Stimulated activated CD4-positive, alpha-beta T cell treated with anti-CD3 and anti-CD28 coated beads, Interleukin-1b, Interleukin-23, amount 100 ng/mL, for 1 hour (primary cell): ENCODE results near the gene STON2.
"Not testable (repeated sequence)": the region's sequence is repeated elsewhere in the genome, so short reads cannot be mapped to it uniquely, and the experiment has no call there.

Source experiments
- DNase-seq, 2 donors: peaks; one replicate each; pipeline ENCODE4 v3.0.0-alpha.2; 2020; ENCODE audit warnings: low read depth in 2 of 2

The STON2 gene

DNA sequence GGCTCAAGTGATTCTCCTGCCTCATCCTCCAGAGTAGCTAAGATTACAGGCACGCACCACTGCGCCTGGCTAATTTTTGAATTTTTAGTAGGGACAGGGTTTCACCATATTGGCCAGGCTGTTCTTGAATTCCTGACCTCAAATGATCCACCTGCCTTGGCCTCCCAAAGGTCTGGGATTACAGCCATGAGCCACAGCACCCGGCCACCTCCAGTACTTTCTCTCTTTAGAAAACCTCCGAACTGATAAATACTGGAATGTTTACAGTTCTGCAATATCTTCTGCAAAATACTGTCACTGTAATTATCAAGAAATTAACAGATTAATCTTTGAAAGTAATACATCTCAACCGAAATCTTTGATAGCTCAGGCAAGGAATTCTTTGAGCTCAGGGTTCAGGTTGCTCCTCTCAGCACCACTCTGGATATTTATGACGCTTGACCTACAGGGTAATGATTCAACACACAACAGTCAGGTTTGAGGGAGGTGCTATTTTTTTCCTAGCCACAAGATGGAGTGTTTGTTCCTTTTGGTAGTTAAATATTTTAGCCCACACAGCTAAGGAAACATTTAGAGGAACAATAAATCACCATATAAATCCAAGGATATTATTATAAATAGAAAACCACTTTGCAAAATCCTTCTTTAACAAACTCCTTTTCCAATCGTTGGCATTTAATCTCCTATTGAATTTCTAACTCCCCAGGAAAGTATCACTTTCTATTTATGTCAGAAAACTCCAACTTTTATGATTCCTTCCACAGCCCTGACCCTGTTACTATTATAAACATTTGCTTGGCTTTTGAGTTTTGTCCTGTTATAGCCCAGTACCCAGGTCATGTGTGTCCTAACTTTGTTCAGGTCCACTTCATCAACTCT is 130.8 kb downstream of the STON2 start:
- no peak for DNase-seq

DNA sequence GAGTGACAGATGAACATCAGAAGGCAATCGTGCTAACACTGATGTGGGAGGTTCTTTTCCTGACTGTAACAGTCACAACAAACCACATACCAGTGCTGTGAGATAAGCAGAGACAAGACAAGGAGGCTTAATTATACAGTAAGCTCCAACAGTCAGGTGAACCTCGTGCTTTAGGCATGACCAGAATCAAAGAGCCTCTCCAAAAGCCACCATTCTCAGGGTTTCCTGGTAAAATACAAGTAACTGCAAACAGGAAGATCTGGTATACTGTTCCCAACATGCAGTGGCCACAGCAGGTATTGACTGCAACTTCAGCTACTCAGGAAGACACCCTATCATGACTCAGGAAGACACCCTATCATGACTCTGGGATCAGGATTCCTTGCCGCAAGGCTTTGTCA is 132.1 kb downstream of the STON2 start:
- DNase-seq: no peak

DNA sequence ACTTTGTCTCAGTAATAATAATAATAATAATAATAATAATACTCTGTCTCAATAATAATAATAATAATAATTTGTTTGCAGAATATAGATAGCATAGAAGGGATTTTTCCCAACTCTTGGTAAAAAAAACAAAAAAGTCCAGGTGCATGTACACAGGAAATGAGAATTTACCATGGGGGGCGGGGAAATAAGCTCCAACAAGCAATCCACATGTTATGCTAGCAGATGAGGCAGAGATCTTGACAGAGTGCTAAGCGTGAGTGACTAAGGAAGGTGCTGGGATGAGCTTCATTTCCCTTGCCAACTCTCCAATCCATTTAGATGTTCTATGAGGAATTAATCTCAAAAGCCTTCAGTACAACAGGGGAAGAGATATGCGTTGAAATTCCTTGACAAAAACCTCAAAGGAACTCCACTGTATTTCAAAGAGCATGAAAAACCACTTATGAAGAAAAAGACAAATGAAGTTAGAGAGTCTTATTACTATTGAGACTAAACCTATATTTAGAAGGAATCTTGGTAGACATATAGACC is 134.4 kb downstream of the STON2 start:
- DNase-seq: no peak

DNA sequence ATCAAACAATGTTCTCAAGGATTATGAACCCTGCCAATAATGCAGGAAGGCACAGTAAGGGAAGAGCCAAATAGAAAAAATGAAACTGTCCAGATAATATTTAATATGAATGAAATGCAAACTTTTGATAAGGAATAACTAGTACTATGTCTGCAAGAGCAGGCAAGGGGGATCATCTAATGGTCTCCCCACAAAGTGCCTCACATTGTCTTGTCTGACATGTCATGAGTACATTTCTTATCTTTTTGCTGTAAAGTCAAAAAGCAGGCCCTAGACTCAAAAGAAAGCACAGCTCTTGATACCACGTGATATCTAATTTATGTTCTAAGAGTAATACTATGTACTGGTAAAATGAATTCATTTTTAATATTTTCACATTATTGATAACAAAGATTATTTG is 135.5 kb downstream of the STON2 start:
- no peak for DNase-seq

DNA sequence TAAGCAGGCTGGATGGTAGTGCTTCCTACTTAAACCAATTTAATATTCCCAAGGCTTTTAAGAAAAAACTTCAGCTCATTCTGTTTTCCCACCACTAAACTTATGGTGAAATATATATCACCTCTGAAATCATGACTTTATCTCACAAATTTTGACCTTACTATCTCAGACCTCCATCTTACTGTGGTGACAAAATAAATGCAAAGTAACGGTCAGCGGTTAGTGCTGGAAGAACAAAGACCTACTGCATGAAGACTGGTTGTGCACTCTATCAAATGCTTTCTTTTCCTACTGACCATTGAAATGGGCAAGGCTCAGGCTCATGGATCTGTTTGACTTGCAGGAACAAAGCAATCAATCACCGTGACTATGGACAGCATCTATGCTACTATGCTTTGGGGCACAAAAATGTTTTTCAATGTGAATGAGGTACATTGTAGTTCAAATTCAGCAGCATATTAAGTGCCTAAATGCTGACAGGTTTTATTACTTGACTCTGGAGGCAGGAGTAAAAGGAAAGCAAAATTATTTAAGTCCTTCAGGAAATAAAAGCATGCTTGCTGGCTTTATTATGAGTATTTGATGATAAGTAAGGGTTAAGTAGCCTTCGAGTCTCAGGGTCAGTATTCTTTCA is 136.2 kb downstream of the STON2 start:
- DNase-seq: no peak

DNA sequence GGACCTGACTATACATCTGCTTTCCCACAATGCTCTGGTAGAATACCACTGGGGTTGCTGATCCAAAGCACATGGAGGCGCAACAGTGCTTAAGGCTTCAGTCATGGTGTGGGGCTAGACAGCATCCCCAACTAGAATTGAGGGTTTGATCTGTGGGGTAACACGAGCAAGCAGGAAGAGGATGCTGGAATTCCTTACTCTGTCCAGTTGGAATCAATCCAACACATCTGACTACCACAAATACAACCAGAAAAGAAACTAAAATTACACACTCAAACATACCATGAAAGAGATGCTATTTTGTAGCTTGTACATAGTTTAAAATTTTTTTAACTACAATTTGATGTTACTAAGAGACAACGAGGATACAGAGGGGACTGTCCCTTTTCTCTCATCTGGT is 138.9 kb downstream of the STON2 start:
- no peak for DNase-seq

DNA sequence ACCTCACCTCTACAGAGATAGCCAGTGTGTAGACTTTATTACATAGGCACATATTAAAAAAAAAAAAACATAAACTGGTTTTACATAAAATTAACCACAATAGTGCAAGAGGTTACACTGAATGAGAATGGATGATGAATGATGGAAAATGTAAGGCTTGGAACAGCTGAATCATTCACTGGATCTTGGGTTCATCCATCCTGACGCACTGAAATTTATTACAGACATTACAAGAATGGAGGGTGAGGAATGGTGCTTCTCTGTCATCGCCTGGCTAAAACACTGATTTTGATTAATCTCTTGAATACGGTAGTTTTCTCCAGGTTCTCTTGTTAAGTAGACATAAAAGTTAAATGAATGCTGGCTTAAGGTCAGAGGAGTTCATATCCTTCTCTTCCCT is 139.4 kb downstream of the STON2 start:
- no peak for DNase-seq

DNA sequence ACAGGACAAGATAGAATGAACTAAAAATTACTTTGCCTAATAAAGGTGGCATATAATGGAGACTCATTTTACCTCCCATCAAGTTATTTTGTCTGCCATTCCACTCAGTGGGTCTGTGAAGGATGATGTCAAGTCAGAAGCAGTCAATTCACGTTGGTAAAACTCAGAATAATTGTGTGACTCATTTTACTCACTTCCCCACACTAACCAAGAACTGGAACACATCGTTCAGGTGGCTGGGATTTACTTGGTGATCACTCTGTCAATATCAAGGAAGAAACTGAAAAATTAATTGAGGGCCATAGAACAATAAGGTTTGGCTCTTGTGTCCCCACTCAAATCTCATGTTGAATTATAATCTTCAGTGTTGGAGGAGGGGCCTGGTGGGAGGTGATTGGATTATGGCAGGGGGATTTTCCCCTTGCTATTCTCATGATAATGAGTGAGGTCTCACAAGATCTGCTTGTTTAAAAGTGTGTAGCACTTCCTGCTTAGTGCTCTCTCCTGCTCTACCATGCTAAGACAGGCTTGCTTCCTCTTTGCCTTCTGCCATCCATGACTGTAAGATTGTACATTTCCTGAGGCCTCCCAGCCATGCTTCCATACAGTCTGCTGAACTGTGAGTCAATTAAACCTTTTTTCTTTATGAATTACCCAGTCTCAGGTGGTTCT is 143.7 kb downstream of the STON2 start:
- no peak for DNase-seq

DNA sequence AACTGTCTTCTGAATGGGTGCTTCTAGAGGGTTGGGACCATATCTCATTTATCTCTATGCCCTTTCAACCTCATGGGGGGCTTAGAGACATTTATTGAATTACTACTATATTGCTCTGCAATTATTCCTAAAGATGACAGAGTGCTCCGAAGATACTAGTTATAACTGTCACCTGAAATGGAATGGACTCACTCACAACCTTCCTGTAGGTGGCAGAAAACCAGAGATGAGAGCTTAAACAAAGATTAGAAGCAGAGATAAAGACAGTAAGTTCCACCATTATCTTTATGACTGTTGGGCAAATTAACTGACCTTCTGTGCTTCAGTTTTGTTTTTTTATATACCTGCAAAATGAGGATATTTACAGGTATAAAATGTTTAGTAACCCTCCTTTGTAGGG is 147.8 kb downstream of the STON2 start:
- DNase-seq: no peak

DNA sequence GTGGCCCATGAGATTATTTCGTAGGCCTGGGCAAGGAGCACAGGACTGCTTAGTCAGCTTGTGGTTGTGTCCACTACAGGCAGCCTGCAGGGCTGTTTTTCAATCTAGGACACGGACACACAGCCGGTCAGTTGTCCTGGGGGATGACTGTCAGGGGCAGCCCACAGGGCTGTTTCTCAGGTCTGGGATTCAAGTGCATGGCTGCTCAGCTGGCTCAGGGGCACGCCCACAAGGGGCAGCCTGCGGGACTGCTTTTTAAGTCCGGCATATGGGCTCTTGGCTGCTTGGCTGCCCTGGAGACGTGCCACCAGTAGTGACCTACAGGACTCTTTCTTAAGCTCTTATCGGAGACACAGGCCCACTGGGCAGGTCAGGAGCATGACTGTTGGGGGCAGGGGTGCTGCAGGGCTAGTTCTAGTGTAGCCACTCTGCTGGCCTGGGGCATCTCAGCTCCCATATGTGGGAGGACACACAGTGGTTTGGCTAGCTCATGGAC is 152.8 kb downstream of the STON2 start:
- no peak for DNase-seq

DNA sequence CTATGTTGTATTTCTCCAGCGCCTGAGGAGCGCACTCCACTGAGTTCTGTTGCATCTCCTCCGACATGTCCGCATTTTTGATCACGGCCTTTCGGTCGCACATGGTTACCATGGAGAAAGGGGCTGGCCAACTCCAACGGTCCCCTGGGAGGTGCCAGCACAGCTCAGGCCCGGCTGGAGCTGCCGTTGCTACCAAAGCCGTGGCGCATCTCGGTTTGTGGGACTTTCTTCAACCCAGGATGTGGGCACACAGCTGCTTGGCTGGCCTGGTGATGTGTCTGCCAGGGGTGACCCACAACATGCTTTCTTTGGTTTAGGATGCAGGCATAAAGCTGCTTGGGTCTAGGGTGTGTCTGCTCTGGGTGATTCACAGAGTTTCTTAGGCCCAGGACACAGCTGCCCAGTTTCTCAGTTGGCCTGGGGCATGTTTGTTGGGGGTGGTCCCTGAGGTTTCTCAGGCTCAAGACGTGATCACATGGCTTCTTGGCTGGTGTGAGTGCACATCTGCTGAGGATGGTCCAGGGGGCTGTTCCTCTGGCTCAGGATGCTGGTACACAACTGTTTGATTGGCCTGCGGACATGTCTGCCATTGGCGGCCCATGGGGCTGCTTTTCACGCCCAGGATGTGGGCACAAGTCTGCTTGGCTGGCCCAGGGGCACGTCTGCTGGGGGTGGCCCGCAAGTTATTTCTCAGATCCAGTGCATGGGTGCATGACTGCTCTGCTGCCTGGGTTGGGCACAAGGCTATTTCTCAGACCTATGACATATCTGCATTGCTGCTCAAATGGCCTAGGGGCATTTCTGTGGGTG is 153.5 kb downstream of the STON2 start:
- no peak for DNase-seq

DNA sequence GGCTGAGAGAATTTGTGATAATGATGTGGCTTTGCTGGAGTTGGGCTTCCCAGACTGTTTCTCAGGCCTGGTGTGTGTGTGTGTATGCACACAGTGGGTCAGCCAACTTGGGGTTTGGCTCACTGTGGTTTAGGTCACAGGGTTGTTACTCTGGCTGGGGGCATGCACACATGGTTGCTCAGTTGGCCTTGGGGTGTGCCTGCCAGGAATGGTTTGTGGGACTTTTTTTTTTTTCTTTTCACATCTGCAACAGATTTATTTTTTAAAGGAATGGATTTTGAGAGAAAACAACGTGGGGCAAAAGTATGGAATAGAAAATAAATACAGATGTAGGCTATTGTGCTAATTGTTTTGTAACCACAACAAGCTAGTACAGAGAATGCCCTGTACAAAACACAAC is 154.4 kb downstream of the STON2 start:
- DNase-seq: no peak

DNA sequence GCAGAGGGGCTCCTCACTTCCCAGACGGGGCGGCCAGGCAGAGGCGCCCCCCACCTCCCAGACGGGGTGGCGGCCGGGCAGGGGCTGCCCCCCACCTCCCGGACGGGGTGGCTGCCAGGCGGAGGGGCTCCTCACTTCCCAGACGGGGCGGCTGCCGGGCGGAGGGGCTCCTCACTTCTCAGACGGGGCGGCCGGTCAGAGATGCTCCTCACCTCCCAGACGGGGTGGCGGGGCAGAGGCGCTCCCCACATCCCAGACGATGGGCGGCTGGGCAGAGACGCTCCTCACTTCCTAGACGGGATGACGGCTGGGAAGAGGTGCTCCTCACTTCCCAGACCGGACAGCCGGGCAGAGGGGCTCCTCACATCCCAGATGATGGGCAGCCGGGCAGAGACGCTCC is 155.7 kb downstream of the STON2 start:
- DNase-seq: not testable (repeated sequence)

DNA sequence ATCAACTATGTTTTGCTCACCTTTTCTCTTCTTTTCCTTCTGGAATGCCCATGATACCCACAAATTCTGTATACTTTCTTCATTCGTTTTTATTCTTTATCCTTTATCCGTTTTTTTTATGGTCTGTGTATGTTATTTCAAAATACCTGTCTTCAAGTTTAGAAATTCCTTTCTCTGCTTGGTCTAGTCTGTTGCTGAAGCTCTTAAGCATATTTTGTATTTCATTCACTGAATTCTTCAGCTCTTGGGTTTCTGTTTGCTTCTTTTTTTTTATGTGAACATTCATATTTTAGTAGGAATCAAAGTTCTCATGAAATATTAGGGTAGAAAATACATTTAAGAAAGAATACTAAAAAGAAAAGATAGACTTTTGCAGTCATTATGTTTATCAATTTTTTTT is 156.6 kb downstream of the STON2 start:
- DNase-seq: no peak

DNA sequence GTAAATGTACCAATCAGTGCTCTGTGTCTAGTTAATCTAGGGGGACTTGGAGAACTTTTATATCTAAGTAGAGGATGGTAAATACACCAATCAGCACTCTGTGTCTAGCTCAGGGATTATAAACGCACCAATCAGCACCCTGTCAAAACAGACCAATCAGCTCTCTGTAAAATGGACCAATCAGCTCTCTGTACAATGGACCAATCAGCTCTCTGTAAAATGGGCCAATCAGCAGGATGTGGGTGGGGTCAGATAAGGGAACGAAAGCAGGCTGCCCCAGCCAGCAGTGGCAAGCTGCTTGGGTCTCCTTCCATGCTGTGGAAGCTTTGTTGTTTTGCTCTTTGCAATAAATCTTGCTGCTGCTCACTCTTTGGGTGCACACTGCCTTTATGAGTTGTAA is 163.3 kb downstream of the STON2 start:
- not testable (repeated sequence) for DNase-seq

DNA sequence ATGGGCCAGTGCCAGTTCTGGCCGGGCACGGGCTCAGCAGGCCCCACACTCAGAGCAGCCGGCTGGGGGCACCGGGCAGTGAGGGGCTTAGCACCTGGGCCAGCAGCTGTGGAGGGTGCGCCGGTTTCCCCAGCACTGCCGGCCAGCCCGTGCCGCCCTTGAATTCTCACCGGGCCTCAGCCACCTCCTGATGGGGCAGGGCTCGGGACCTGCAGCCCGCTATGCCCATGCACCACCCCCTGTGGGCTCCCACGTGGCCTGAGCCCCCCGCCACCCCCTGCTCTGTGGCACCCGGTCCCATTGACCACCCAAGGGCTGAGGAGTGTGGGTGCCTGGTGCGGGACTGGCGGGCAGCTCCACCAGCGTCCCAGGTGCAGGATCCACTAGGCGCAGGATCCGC is 164.0 kb downstream of the STON2 start:
- DNase-seq: no peak

DNA sequence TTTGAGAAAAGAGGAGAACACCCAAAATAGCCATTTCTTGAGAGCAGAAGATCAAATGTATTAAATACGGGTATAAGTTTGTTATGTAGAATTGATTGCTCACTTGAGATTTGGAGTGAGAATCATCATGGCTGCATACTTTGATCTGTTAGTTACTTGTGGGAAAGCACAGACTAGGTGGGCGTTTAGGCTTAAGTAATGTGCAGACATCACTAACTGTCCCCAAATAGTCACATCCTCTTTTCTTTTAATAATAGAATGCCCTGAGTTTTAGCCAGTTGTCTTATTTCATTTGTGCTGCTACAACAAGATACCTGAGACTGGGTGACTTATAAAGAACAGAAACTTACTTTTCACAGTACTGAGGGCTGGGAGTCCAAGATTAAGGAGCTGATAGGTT is 165.0 kb downstream of the STON2 start:
- DNase-seq: no peak

DNA sequence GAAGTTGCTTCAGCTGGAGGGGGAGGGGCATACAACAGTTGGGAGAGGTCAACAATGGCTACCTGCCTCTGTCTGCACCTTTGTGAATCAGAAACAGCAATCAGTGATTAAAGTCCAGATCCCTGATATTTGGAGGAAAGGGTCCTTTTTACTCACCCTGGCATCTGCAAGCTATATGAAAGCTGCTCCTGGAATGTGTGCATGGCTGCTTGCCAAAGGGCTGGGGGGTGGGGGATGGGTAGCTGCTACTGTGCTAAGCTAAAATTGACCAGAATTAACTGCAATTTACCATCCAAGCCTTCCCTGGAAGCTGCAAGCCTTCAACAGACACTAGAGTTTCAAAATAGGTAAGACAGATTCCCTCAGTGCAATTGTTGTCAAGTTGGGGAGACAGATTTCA is 165.8 kb downstream of the STON2 start:
- DNase-seq: no peak

DNA sequence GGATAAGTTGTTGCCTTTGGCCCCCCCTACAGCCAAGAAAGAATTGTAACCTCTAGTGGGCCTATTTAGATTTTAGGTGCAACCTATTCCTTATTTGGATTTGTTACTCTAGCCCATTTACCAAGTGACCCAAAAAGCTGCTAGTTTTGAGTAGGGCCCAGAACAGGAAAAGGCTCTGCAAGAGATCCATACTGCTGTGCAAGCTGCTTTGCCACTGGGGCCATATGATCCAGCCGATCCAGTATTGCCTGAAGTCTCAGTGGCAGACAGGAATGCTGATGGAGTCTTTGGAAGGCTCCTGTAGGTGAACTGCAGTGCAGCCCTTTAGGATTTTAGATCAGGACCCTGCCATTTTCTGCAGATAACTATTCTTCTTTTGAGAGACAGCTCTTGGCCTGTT is 166.5 kb downstream of the STON2 start:
- no peak for DNase-seq

DNA sequence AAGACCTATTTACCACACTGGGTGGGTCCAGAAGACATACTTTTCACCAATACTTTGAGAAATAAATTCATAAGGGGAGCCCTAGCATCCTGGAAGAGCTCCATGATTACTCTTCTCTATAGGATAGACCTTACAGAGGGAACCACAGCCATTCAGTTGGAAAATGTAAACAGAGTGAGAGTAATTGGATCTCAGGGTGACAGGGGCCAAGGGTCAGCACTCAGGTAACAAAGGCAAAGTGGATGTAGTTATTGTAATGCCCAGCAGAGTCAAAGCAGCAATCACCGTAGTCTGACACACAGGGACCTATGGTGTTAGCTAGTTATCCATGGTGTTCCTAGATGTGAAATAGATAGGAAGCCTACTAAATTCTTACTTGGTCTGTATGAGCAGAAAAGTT is 168.6 kb downstream of the STON2 start:
- no peak for DNase-seq

DNA sequence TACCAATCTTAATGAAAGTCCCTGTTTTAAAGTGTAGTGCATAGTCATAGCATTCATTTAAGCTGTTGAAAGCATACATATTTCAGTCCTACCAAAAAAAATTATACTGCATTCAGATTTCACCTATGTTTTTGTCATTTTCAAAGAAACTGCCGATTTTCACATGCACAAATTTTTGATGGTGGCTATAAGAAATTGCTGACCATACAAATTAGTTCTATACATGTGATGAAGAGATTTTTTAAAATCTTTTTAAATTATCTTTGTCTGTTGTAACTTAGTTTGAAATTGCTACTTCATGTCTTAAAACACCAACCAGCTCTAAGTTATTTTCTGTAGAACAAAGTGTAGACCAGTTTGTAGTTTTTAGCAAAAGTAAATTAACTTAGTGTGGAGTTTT is 175.9 kb downstream of the STON2 start:
- no peak for DNase-seq

DNA sequence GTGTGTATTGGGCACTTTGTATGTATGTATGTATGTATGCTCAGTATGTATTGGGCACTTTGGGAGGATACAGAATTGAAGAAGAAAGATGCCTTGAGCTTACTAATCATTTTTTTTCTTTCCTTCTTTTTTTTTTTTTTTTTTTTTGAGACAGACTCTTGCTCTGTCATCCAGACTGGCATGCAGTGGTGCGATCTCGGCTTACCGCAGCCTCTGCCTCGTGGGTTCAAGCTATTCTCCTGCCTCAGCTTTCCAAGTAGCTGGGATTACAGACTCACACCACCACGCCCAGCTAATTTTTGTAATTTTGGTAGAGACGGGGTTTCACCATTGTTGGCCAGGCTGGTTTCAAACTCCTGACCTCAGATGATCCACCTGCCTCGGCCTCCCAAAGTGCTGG is 176.3 kb downstream of the STON2 start:
- not testable (repeated sequence) for DNase-seq
